PC-3 (cell line): ENCODE results near the gene GLRA3.

Experiments used
- EZH2 ChIP-seq: fragments of 300-600 bp; sonication (generic); IDR thresholded peaks from one replicate; pipeline ENCODE4 v1.6.1; 2017; ENCODE audit warnings: antibody characterized with exemption, mild to moderate bottlenecking, low read length; ENCODE audit not compliant: unreplicated experiment
- TF ChIP-seq, protein P1 (sequence below): fragments of 300-600 bp; sonication (generic); conservative IDR thresholded peaks from 2 replicates; pipeline ENCODE4 v1.5.1; 2017; ENCODE audit warnings: antibody characterized with exemption, low read depth, mild to moderate bottlenecking, low read length

DNA sequence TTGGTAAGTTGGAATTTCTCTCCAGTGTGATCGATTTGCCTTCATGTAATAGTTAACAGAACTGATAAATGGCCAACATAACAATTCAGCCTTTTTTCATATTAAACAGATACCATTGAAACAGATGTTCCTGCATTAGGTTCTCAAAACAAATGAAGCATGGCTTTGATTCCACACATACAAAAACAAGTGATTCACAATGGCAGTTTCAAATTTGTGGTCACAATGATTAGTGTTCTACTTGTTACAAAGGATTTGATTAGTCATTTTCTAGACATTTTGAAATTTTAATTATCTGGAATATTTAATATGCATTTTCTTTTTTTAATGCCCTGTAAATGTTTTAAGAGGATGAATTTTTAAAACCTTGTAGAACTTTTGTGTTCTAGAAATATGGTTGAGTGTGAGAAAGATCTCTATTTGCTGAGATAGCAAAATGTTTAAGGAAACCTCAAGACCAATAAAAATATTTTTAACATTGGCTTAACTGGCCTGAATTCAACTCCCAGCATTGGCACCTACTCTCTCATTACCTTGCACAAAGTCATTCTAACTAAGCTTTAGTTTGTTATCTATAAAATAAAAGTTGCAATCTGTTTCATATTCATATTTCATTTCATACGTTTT lies 18.9 kb upstream of the GLRA3 start:
- TF ChIP-seq, protein P1, sequence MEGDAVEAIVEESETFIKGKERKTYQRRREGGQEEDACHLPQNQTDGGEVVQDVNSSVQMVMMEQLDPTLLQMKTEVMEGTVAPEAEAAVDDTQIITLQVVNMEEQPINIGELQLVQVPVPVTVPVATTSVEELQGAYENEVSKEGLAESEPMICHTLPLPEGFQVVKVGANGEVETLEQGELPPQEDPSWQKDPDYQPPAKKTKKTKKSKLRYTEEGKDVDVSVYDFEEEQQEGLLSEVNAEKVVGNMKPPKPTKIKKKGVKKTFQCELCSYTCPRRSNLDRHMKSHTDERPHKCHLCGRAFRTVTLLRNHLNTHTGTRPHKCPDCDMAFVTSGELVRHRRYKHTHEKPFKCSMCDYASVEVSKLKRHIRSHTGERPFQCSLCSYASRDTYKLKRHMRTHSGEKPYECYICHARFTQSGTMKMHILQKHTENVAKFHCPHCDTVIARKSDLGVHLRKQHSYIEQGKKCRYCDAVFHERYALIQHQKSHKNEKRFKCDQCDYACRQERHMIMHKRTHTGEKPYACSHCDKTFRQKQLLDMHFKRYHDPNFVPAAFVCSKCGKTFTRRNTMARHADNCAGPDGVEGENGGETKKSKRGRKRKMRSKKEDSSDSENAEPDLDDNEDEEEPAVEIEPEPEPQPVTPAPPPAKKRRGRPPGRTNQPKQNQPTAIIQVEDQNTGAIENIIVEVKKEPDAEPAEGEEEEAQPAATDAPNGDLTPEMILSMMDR: no peak
- no peak for TF ChIP-seq EZH2
